HG03108 (cell line): ENCODE data around the gene STK10.

Experiments
- ATAC-seq: cut with Tn5 transposase; IDR thresholded peaks from one replicate; pipeline ENCODE4 v1.9.1; 2021; ENCODE audit warnings: moderate library complexity; ENCODE audit not compliant: unreplicated experiment

Gene STK10

DNA sequence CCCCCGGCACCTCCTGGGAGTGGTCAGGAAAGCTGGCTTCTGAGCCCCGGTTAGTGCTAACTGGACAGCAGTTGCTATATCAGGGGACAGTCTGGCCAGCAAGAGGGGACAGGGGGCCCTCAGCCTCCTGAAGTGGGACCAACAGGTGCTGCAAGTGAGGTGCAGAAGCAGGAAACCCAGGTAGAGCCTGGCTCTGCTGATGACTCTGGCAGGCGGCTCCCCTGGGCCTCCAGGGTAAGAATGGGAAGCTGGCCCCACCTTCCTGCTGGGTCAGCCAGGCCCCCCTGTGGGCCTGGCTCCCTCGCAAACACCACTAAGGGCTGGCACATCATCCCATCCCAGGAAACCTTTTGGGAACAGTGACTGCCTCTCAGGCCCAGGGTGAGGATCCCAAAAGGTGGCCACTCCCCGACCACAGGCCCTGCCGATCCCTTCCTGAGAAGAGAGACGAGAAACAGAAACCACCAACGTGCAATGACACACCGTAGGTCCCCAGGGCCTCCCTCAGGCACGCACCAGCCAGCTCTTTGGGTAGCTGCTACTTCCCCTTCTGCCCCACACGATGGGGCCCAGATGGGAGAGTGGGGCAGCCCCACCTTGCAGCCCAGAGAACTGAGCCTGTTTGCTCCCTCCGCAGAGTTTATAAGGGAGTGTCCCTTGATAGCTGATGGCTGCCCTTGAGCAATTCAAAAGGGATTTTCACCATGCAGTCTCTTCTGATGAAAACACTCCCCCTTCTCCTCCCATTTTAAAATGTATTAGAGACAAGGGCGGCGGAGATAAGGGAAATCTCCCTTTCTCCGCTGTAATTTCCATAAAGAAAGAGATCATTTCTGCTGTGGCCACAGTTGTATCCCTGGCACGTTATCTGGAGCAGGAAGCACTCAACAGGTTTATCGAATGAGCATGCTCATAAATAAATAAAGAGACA lies 76.8 kb downstream of the STK10 start:
- ATAC-seq = peak; percentile 77

DNA sequence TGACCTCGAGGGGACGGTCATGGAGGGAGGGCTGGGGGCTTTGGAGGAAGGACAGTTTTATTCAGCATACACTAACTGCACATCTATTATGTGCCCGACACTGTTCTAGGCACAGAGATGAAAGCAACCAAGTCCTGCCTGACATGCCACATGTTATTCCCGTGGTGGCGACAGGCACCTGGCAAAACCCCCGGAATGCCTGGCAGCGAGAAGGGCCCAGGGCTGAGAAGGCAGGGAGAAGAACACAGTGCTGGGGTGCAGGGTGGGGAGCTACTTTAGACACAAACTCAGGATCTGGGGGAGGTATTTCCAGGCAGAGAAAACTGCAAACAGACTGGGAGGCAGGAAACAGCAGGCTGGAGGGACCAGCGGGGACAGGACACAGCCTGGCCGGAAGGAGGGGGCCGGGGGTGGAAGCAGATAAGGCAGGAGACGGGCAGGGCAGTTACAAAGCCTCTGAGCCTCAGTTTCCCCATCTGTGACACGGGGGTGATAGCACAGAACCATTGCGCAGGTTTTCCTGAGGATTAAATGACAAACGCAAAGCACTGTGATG lies 77.7 kb downstream of the STK10 start:
- no peak for ATAC-seq

DNA sequence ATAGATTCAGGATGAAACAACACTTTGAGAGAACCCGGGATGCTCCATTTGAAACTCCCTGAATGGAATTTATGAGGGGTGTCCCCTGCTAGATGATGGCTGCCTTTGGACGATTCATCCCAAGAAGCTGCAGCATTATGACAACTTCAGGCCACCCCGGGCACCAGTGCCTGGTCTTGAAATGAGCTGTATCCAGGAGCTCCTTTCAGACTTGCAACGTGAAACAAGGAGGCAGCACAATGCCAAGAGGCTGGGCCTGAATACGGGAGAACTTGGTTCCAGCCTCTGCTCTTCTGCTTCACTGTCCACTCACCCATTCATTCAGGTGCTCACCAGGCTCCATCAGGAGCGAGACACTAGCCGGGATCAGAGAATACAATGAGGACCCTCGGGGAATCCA lies 78.3 kb downstream of the STK10 start:
- ATAC-seq = no peak

DNA sequence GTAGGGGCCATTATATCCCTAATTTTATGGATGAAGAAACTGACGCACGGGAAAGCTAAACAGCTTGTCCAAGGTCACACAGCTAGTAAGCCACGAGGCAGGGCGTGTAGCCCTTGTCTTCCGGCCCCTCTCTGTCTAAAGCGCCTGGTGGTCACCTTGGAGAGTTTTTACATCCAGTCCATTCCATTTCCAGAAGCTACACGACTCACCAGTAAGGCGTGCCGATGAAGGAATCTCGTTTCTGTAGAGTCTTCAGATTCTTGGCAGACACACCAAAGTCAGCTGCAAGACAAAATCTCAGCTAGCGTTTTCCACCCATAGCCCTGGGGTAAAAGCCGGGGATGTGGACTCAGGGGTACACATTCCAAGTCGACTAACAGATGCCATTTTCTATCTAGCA lies 80.5 kb downstream of the STK10 start:
- ATAC-seq = no peak

DNA sequence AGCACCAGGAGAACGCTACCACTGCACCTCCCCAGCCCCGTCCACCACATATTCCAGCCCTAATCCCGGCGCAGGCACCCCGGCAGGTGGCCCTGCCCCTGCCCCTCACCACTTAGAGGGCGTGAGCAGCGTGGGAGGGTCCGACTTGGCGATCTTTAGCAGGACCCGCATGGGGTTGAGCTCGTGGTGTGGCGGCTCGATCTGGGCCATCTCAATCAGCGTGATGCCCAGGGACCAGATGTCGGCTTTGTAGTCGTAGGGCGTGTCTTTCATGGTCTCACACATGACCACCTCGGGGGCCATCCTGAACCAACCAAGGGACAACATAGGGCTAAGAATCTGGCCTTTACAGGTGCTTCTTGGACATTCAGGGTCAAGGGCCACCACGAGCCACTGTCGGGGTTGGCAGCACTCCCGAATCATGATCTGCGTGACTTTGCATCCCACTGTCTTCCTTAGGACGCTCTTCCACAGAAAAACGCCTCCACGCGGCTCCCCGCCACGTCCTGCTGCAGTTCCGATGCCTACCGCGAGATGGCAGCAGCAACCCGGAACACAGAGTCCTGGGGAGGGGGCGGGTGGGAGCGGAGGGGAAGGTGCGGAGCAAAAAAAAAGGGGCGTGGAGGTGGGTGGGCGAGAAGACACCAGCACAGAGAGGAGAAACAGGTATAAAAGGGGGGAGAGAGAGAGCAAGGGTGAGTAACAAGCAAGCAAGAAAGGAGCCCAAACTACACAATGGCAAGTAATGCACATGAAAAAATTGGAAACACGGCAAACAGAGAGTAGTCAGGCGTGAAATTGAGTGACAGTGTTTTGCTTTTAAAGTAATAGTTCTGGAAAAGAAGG lies 81.3 kb downstream of the STK10 start:
- ATAC-seq = no peak

DNA sequence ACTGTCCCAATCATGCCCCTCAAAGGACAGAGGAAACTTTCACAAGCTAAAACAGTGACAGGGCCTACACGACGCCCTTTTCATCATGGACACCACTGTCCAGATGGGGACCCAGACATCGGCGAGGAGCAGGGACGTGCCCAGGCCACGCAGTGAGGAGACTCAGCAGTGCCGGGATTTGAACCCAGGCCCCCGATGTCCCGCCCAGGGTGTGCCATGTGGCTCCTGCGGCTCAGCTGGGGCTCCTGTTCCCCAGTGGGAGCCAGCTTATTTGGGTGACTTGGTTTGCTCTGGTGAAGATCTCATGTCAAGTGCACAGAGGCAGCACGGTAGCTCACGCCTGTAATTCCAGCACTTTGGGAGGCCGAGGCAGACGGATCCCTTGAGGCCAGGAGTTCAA lies 82.2 kb downstream of the STK10 start:
- ATAC-seq = no peak

DNA sequence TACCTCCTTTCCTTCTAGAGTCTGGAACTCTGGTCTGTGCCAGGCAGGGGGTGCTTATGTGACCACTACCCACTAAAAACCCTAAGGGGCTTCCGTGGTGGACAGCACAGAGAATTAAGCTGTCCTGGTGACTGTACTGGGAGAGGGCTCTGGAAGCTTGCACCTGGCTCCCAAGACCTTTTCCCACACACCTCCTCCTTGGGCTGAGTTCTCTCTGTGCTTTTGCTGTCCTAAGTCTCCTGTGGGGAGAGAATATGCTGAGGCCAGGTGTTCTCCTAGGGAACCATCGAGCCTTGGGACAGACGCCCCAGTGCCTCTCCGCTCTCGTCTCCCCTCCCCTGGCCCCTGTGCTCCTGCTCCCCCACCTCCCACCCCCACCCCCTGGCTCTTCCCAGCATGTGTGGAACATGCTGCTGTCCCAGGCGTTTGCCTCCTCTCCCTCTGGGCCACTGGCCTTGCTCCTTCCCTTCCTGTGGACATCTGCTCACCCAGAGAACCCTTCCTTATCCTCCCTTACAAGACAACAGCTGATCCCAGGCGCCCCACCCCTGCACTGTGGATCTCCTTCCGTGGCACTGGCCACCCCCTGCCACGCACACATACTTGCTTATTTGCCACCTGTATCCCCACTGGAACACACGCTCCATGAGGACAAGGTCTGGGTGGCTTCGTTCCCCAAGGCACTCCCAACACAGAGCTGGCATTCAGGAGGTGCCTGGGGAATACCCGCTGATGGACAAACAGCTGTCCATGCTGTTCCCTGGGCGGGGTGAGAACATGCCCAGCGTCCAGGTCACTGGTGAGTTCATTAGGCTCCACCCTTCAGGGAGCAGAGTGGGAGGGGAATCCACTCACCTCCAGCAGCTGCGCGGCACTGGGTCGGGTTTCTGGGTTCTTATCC lies 83.0 kb downstream of the STK10 start:
- no peak for ATAC-seq

DNA sequence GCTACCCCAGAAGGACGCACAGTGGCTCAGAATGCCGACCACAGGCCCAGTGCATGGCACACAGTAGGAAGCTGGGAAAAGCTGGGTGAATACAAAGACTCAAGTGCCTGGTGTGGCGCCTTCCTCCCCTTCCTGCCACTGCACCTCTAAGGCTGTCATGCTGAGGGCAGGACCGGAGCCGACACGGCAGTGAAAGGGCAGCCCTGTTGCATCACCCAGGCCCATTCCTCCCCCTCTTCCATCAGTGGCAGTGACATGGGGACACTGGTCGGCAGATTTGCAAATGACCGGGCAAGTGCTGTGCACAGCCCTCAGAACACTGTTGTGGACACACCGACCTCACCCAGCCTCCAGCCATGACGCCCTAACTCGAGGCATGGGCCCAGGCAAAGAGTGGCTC lies 84.0 kb downstream of the STK10 start:
- ATAC-seq = no peak

DNA sequence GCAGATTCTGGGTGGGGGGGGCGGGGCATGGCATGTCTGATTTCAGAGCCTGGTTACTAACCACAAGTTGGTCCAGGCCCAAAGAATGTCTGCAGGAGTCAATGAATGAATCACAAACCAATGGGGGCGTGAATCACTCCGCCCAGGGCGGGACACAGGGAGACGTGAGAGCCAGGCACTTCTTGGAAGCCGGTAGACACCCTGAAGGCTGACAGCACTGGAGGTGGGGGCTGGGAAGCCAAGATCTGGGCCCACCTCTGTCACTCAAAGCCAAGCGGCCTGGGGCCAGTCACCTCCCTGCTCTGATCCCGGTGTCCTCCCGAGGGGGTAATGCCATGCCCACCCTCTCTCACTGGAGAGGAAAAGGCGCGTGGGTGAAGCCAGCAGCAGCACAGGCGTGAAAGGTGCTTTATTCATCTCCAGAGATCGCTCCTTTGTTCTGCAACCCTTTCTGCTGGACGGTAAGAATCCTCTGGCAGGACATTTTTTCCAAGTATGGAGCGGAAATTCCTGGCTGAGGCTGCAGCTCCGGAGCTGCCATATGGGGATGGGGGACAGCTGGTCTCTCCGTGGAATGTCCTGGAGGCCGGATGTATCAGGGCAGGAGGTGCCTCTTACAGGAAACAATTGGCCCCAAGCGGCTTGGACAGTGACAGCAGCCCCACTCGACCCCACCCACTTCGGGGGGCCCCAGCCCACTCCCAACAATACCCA lies 85.0 kb downstream of the STK10 start:
- no peak for ATAC-seq

DNA sequence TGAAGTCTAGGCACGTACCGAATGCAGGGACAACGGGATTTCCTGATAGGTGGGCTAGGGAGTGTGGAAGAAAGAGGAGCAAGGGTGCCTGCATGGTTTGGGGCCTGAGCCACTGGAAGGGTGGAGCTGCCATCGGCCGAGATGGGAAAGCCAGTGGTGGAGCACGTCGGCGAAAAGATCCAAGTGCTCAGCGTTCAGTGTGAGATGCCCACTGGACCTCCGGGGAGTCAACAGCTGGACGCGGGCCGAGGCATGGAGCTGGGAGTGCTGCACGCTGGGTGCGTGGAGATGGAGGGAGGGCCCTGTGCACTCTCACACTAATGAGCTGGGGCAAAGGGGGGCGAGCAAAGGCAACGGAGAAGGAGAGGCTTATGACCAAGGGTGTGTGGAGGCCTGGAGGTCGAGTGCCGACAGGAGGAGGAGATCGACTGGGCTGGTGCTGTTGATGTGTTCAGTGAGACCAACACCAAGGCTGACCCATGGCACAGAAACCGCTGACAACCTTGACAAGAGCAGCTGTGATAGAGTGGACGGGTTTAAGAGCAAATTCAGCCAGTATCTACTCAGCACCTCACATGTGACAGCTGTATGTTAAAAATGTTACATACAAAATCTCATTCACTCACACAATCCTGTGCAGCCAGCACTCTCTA lies 85.7 kb downstream of the STK10 start:
- no peak for ATAC-seq

DNA sequence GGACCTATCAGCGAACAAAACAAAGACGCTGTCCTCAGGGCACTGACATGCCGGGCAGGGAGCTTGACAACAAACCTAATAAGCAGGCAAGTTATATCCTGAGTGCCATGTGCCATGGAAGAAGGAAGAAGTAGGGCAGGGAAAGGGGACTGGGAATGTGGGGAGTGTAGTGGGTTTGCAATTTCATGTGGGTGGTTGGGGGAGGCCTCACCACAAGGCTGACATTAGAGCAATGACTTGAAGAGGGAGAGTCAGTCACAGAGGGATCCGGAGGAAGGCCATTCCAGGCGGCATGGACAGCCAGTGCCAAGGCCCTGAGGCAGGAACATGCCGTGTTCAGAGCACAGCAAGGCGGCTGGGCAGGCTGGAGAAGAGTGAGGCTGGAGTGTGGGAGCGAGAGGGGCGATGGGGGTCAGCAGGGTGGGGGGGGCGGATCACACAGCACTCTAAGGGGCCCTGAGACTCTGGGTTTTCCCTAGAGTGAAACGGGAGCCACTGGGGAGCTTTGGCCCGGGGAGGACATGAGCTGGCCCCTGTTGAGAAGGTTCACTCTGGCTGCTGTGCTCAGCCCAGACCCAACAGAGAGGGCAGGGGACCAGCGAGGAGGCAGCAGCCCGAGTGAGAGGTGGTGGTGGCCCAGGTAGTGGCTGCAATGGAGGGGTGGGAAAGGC lies 86.3 kb downstream of the STK10 start:
- no peak for ATAC-seq

DNA sequence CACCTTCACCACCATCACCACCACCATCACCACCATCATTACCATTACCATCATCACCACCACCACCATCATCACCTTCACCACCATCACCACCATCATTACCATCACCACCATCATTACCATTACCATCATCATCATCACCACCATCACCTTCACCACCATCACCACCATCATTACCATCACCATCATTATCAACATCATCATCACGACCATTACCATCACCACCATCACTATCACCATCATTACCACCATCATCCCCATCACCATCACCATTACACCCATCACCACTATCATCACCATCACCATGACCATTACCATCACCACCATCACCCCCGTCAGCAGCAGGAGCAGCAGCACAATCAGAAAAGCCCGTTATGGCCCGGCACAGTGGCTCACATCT lies 89.1 kb downstream of the STK10 start:
- ATAC-seq = no peak

DNA sequence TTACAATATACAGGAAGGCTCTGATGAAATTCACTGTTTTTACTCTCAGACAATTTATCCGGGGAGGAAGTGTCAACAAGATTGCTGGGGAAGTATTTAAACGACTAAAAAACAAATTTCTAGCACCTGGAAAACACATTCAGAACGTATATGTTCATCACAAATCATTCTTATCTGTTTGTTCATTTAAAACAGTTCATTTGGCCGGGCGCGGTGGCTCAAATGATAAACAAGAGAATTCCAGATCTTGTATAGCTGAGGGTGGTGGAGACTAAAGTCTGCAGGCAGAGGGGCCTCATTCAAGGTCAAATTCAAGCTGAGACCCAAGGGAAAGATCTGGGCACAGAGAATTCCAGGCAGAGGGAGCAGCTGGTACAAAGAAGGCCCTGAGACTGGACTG lies 90.0 kb downstream of the STK10 start:
- no peak for ATAC-seq

DNA sequence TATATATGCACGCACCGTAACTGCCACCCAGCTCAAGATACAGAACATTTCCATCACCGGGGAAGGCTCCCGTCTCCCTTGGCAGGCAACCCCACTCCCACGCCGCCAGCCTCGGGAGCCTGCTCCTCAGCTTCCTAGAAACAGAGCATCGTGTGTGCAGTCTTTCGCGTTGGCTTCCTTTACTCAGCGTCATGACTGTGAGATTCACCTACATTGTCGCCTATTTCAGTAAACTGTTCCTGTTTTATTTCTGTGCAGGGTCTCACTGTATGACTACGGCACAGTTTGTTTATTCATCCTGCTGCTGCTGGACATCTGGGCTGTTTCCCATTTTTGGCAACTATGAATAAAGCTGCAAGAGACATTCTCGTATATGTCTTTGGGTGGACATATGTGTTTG lies 90.7 kb downstream of the STK10 start:
- no peak for ATAC-seq

DNA sequence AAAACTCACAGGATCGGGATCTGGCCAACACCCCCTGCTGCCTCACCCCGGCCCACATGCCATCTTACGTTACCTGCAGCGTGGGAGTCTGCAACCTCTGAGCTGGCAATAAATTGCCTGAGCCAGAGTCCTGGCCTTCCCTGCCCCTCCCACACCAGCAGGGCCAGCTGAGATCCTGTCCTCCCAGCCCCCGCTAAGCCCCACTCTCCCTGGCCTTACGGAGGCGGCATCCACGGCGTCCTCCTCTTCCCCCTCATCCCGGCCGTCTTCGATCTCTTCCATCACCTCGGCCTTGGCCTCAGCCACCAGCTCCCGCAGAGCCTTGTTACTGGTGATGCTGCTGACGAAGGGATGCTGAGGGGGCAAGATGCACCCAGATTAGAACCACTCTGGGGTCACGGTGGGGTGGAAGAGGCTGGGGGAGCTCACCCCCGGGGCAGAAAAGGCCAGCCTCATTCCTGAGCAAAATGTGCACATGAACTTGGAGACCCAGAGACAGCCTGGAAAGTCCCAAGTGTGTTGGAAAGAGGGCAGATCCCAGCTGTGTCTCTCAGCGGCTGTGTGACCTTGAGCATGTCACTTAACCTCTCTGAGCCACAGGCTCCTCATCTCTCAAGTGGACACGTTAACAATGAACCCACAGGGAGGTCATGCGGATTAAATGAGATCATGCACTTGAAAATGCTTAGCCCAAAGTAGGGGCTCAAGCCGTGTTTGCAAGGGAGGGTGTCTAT lies 91.7 kb downstream of the STK10 start:
- no peak for ATAC-seq

DNA sequence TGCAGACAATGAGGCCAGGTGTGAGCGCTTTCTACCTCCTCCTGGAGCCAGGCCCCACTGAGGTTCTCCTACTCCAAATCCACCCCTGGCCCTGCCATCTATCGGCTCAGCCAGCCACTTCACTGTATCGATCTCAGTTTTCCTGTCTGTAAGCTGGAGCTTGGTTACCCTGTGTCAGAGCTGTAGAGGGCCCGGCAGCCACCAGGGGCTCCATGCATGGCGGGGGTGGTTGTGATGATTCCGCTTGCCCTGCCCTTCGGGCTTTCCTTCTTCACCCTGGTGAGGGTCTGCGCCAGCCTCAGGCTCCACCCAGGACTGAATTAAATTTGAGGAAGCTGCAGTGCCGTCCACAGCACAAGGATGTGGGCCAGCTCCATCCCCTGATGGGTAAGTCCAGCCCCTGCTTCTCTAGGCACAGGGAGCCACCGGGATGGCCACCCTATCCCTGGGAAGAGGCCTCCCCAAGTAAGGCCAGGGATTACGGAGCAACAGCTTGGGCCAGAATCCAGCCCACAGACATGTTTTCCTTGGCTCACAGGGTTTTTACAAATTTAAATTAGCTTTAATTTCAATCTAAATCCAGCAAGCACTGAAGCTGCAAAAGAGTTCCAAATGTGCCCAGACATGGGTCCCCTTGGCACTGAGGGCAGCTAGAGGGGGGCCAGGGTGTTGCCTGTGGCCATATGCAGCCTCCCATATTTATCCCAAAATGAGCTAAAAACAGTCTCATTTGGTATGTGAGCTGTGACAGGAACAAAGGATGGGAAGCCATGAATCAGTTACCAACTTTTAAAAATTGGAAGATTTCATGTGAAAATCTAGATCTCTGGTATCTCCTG lies 92.4 kb downstream of the STK10 start:
- ATAC-seq = no peak

DNA sequence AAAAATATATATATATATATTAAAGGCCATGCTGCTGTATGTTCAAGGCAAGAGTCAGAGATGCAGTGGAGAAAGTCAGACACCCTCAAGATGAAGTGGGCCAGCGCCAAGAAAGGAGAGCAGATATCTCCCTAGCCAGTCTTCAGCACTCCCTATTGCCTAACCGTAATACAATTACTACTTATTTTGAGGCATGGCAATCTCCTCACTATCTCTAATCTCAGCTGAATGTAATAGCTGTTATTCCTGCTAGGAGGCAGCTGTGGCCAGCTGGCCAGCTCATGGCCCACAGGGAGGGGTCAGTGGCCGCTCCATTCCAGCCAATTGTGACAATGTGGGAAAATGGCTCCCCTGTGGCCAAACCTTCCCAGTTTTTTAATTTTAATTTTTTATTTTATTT lies 94.1 kb downstream of the STK10 start:
- ATAC-seq = no peak
